Measurements from ENCODE around the gene SUGCT.
"Not testable (repeated sequence)": the region's sequence is repeated elsewhere in the genome, so short reads cannot be mapped to it uniquely, and the experiment has no call there.

Gene SUGCT

DNA sequence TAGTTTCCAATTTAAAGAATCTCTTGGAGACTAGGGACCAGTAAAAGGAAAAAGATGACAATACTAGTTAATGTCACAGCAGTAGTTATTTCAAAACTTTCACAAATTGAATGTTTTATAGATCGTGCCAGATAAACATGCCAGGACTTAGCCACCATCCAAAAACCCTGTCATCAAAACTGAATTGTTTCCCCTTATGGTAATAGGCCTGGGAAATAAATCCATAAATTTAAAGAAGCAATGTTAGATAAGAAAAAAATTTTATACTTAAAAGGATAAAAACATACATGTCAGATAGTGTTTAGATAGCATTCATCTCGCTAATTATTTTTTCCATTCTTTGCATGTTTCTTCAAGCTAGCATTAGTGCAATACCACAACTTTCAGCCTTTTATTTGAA lies 71.2 kb downstream of the SUGCT start:
- no peak for DNase-seq

DNA sequence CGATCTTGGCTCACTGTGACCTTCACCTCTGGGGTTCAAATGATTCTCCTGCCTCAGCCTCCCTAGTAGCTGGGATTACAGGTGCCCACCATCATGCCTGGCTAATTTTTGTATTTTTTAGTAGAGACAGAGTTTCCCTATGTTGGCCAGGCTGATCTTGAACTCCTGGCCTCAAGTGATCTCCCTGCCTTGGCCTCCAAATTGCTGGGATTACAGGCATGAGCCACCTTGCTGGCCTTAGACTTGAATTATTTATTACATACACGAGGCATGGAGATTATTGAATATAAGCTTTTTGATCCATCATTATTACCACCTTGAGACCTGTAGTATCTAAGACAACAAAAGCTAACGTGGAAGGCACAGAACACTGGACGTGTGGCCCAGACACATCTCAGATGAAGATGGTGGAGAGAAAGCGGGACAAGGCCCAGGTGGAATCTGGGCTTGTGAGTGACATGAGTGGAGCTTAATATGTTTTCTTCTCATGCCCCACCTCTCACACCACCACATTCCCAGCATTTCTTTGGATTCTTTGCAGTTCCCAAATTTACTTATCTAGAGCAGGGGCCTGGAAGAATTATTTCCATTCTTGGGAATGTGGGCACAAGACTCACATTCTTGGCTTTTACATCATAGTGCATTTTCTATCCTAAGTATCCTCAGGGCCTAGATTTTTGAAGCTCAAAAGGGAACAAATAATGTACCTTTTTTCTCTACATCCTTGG lies 76.6 kb downstream of the SUGCT start:
- no peak for DNase-seq

DNA sequence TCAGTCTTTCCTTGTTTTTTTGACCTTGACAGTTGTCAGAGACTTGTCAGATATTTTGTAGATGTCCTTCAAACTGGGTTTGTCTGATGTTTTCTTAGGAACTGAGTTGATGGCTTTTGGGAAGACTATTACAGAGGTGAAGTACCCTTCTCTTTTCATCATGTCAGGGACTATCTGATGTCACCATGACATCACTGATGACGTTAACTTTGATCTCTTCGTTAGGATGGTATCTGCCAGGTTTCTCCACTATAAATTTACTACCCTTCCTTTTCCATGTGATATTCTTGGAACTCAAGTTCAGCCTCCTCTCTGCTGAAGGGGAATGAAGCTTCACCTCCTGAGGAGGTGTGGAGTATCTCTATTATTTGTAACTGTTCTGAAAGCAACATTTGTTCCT lies 78.5 kb downstream of the SUGCT start:
- no peak for DNase-seq

DNA sequence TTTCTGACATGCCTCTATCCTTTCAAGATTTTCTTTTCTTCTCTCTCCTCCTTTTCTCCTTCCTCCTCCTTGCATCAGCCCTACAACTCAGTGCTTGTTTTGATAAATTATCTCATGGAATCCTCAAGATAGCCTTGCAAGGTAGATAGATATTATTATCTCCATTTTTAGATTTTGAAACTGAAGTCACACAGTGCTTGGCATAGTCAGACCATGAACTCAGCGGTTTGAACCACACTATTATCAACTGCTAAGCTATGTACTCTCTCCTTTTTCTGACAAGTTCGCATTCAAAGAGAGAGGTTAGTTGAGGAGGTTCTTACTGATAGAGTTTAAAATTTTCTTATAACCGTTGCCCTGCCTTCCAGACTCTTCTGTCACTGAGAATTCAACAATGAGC lies 79.1 kb downstream of the SUGCT start:
- no peak for DNase-seq

DNA sequence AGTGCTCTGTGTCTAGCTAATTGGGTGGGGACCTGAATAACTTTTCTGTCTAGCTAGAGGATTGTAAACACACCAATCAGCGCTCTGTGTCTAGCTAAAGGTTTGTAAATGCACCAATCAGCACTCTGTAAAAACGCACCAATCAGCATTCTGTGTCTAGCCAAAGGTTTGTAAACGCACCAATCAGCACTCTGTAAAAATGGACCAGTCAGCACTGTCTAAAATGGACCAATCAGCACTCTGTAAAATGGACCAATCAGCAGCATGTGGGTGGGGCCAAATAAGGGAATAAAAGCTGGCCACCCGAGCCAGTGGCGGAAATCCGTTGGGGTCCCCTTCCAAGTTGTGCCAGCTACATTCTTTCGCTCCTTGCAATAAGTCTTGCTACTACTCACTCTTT lies 83.8 kb downstream of the SUGCT start:
- DNase-seq = not testable (repeated sequence)

DNA sequence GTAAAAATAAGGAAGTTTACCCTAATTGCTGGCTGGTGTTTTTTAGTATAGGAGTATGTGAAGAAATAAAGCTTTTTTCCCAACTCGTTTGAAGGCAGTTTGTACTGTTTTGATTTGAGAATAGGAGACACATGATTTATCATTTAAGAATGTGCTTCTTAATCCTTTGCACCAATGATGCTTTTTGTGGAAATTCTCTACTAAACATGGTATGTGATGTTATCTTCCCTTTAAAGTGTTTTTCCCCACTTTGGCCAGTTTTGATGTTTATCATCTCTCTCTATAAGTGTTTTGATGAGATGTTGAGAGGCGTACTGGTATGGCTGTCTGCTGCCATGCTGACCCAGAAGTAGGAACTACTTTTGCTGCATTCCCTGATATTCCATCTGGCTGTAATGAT lies 85.1 kb downstream of the SUGCT start:
- DNase-seq = no peak

DNA sequence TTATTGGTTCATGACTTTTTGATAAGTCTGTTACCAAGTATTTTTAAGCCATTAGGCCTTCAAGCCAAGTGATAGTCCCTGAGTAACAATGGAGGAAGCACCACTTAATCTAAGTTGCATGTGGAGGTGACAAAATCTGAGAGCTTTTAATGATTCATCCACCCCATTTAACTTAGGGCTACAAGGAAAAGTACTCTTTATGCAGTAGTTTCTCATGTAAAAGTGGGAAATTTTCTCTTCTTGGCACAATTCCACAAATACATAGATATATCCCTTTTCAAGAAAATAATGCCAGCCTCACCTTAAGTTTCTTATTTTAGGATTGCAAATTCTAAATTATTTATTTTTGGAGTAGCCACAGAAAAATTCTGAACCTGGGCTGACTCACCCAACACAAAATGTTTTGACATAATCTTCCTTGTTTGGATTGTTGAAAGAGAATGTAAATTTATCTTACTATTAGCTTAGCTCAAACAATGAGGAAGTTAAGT lies 85.7 kb downstream of the SUGCT start:
- no peak for DNase-seq

DNA sequence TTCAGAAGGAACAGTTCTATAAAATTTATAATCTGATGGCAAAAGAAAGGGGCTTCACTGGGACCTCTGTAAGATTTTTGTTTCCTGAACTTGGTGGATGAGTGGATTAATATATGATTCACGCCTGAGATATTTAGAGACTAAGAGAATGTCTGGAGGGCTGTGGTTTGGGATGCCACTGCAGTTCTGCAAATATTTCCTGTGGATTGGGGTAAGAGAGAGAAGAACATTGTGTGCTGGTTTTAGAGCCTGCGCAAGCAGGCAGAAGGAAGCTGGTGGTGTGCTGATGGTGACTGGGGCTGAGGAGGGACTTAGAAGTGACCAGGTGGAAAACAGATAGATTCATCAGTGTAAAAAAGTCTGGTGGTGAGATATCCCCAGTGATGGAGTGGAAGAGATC lies 87.0 kb downstream of the SUGCT start:
- no peak for DNase-seq

DNA sequence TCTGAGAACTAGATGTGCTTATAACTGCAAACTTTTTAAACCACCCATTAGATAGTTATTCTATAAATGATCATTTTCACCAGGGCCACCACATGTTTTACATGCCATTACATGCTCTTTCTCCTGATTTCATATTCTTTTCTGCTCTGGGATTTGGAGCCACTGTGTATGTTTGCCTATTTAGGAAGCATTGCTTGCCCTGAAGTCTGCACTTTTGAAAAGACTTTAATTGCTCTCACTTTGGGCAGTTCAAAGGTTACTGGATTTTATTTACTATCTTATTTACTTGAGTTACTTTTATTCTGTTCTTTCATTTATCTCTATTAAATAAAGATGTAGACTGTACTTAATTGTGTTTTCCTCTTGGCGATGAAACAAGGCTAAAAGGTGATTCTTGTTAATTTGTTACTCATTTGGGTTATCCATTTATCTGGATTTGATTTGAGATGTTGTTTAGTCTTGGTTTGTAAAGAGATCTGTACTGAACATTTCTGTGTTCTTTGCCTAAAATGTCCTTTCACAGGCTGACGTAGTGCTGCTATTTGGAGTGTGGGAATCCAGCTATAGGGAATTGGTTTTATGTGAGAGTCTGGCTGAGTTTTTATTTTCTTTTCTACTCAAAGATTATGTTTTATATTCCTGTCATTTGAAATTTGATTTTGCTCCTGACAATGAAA lies 88.8 kb downstream of the SUGCT start:
- DNase-seq = no peak

DNA sequence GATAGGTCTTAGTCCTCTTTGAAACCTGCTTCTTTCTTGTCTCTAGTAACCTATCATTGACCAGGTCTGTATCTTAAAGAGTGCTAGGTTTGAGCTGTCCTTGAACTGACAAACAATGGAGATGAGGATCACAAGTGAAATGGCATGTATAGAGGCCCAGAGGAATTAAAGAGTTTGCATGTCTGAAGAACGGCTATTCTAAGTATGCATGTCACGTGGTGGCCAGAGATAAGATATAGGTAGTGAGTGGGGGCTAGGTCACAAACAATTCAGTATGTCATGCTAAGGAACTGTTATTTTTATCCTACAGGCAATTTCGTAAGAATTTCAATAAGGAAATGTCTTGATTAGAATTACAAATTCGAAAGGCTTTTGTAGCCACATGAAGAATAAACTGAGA lies 95.3 kb downstream of the SUGCT start:
- no peak for DNase-seq

DNA sequence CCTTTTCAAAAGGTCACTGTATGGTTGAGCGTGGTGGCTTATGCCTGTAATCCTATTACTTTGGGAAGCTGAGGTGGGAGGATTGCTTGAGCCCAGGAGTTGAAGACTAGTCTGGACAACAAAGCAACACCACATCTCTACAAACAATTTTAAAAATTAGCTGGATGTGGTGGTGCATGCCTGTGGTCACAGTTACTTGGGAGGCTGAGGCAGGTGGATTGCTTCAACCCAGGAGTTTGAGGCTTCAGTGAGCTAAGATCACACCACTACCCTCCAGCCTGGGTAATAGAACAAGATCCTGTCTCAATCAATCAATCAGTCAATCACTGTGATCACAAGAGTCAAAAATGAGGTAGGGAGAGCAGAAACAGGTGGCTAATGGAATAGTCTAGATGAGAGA lies 97.0 kb downstream of the SUGCT start:
- no peak for DNase-seq

DNA sequence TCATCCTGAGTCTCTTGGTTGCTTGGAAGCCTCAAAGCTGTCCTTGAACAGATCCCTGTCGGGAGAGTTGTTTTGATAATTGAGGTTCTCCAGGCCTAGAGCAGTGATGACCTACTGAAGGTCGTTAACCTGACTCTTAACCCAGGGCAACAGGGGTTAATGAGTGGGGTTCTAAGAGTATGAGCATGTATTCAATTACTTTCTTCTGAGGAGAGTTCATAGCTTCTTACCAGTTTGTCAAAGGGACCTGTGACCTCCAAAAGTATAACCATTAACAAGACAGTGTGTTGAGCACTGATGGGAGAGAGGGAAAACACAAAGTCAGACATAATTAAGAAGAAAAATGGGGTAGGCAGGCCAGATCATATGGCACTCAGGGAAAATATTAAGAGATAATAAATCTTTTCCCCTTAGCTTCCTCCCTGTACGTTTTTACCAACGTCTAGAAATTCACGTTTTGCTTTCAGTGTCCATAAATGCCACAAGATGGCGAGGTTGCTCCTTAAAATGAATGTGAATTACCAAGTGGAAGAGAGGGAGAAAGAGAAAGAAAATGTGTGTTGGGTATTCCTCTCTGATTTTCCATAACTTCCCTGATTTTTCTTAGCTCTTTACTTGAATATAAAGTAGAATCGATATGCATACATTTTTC lies 97.6 kb downstream of the SUGCT start:
- DNase-seq = peak; percentile 26

DNA sequence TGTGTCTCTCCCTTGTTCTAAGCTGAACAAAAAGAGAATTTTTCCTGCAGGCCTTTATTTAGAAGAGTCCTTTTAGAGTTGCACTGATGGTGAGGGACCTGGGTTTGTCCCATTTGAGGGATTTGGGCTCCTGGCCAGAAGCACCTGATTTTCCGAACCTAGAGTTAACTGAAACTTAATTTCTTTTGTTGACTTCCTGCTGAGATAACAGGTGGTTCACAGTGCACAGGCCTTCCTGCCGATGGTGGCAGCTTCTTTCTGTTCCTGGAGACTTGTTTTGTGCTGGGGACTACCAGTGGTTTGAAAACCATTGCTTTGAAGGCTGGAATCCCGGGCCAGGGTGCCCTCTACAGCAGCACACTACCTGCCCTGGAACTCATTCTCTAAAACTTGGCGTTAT lies 99.2 kb downstream of the SUGCT start:
- no peak for DNase-seq

DNA sequence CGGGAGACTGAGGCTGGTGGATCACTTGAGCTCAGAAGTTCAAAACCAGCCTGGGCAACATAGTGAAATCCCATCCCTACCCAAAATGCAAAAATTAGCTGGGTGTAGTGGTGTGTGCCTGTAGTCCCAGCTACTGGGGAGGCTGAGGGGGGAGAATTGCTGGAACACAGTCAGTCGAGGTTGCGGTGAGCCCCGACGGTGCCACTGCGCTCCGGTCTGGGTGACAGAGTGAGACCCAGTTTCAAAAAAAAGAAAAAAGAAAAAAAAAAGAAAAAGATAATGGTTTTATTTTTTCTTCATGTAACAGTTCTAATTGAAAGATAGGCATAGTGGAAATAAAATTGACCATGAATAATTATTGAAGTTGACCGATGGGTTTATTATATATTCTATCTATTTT lies 99.9 kb downstream of the SUGCT start:
- DNase-seq = no peak

DNA sequence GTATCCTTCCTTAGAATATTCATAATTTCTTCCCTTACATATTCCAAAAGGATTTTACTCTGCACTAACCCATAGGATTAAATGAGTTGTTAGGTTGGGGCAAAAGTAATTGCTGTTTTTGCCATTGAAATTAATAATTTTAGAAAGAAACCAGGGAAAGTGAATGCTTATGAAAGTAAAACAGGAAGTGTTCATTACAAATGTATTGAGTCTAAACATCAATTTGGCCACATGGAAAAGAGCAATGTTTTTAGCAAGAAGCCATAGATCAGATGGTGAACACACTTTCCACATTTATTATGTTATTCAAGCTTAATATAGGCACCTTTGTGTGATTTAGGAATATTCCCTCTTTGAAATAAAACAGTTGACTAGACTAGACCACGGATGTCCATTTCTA lies 102.9 kb downstream of the SUGCT start:
- no peak for DNase-seq

DNA sequence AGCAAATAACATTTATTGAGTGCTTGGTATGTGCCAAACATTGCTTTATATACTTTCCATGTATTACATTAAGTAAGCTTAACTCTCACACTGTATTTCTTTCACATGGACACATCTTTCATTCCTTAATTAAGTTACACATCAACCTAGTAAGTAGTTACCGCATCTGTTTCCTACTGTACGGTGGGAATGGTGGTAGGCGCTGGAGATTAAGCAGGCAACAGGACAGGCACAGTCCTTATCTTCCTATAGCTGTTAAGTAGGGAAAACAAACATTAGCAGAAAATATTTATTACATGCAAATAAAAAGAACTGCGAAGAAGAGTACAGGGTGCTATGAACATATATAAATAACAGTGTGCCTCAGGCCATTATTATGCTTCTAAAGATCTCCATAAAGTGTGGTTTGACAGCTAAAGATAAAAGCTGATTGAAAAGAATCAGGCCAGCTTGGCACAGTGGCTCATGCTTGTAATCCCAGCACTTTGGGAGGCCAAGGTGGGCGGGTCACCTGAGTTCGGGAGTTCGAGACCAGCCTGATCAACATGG lies 105.0 kb downstream of the SUGCT start:
- DNase-seq = no peak

DNA sequence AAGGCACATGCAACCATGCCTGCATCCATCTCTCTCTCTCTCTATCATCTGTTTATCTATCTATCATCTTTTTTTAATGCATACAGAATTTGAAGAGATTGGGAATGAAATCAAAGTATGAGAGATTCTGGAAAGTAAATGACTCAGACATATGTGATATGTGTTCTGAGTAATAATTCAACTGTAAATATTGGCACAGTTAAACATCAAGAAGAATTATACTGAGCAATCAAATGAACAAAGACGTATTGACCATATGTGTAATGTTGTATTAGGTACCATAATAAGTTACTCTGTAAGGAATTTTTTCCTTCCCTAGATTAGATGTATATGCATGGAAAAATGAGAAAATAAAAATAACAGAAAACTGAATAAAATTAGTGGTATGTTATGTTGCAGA lies 108.3 kb downstream of the SUGCT start:
- DNase-seq = no peak

DNA sequence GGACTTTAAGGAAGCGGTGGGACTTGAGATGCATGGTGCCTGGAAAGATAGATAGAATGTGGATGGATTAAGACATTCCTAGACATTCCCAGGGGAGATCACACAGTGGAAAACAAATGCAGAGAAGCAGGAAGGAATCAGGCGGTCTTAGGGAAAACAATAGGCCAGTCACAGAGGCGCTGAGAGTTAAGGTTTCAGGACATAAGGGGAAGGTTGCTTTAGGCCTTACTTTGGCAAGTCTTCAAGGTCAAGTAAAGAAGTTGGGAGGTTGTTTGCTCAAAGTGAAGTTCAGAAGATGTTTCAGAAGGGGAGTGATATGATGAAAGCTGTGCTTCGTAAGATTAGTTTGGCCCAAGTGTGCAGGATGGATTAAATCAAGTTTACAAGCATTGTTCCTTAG lies 109.4 kb downstream of the SUGCT start:
- DNase-seq = no peak

DNA sequence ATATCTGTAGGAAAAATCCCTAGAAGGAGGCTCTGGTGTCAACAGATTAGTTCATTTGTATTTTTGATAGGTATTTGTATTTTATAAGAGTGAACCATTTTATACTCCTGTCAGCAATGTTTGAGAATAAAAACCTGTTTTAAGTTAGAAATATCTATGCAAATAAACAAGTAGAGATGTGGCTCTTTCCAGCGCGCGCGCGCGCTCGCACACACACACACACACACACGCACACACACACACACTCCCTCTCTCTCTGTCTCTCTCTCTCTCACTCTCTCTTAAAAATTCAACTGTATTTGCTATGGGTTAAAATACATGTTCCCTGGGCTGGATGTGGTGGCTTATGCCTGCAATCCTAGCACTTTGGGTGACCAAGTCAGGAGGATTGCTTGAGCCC lies 113.9 kb downstream of the SUGCT start:
- DNase-seq = no peak

DNA sequence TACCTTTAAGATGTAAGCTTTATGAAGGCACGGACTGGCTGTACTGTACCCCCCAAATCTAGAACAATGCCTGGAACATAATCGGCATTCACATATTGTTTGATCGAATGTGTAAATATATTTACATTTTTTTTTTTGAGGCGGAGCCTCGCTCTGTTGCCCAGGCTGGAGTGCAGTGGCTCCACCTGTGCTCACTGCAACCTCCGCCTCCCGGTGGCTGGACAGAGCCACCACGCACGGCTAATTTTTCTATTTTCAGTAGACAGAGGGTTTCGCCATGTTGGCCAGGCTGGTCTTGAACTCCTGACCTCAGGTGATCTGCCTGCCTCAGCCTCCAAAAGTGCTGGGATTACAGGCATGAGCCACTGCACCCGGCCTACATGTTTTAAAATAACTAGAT lies 118.6 kb downstream of the SUGCT start:
- DNase-seq = not testable (repeated sequence)

DNA sequence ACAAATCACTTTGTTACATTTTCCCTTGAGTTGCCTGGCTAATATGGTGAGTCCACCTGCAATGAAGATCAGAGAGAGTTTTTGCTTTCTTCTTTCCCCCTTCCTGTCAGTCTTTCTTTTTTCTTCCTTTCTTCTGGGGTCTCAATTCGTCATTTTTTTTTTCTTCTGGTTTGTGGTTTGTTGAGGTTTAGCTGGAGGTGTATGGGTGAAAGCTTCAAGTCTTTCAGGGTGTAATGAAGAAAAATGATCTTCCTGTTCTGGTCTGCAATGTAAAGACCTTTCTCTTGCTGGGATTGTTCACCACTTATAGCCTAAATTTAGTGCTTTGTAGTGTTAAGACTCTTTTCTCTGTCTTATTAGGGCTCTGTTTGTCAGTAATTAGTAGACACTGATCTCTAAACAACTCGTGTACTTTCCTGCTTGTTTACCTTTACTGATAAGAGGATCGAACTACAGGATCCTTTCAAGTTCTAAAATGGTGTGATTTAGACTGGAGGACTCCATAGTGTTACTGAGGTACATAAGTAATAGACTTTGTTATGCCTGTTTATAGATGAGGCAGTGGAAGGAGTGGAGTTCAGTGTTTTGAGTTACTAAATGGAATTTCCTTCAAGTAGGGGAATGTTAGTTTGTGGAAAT lies 129.1 kb downstream of the SUGCT start:
- no peak for DNase-seq

DNA sequence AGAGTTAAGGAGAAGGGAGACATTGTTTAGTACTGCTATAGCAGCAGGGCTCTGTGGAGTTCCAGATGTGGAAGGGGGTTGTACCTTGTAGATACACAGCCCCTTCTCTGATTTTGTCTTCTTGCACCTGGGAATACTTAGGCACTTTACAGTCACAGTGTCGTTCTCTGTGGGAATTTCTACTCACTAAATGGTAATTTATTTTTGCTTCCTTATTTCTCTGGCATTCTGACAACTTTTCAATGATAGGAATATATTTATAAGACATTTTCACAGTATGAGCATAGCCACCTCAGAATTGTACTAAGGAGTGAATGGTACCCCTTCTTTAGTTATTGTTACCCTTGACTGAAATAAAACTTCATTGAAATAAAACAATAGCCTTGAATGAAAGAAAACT lies 132.8 kb downstream of the SUGCT start:
- no peak for DNase-seq

DNA sequence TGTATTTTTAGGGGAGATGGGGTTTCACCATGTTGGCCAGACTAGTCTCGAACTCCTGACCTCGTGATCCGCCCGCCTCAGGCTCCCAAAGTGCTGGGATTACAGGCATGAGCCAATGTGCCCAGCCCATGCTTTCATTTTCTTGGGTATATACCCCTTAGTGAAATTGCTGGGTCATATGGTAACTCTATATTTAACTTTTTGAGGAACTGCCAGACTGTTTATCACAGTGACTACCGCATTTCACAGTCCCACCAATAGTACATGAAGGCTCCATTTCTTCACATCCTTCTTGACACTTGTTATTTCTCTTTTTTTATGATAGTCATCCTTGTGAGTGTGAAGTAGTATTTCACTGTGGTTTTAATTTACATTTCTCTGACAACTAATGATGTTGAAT lies 134.0 kb downstream of the SUGCT start:
- DNase-seq = not testable (repeated sequence)
